NCI-H69 (cell line): ENCODE data around the gene PITPNM3.
A peak's percentile ranks its signal among the peaks of the same experiment; 100 is the strongest.
"Not testable (repeated sequence)": the region's sequence is repeated elsewhere in the genome, so short reads cannot be mapped to it uniquely, and the experiment has no call there.

Experiments used
- DNase-seq: peaks from one replicate; lab custom pipeline; 2025; lab: John Stamatoyannopoulos, UW

The PITPNM3 gene

GRCh38 chr17:6574687-6575595, 18.6 kb upstream of the PITPNM3 start:
- no peak for DNase-seq

GRCh38 chr17:6573982-6574686, 17.8 kb upstream of the PITPNM3 start:
- no peak for DNase-seq

GRCh38 chr17:6573495-6573894, 17.1 kb upstream of the PITPNM3 start:
- not testable (repeated sequence) for DNase-seq

GRCh38 chr17:6572972-6573370, 16.6 kb upstream of the PITPNM3 start:
- DNase-seq, result no peak

GRCh38 chr17:6571452-6571781, 15.1 kb upstream of the PITPNM3 start:
- DNase-seq, result no peak

- DNase-seq, result no peak
These were observed 14.5 kb upstream of the PITPNM3 start for GRCh38 chr17:6570731-6571451.

GRCh38 chr17:6569370-6570285, 13.3 kb upstream of the PITPNM3 start:
- no peak for DNase-seq

- no peak for DNase-seq
These were observed 11.9 kb upstream of the PITPNM3 start for GRCh38 chr17:6568184-6568758.

- peak; percentile 36 for DNase-seq
These were observed 11.3 kb upstream of the PITPNM3 start for GRCh38 chr17:6567528-6568183.

- DNase-seq, result no peak
These were observed 5.1 kb upstream of the PITPNM3 start for GRCh38 chr17:6561446-6561845.

GRCh38 chr17:6560496-6560895, 4.1 kb upstream of the PITPNM3 start:
- DNase-seq, result no peak

GRCh38 chr17:6559753-6560215, 3.4 kb upstream of the PITPNM3 start:
- DNase-seq, result no peak

GRCh38 chr17:6558932-6559752, 2.8 kb upstream of the PITPNM3 start:
- peak; percentile 86 for DNase-seq

- no peak for DNase-seq
These were observed 1.9 kb upstream of the PITPNM3 start for GRCh38 chr17:6558276-6558675.

GRCh38 chr17:6557040-6557438, 684 bp upstream of the PITPNM3 start:
- DNase-seq, result no peak

- DNase-seq, result peak; percentile 42
These were observed 829 bp downstream of the PITPNM3 start for GRCh38 chr17:6555331-6556120.

- no peak for DNase-seq
These were observed 1.5 kb downstream of the PITPNM3 start for GRCh38 chr17:6554871-6555330.

- DNase-seq, result no peak
These were observed 2.0 kb downstream of the PITPNM3 start for GRCh38 chr17:6554342-6554741.
